Measurements from ENCODE around the gene OPA3.

DNA sequence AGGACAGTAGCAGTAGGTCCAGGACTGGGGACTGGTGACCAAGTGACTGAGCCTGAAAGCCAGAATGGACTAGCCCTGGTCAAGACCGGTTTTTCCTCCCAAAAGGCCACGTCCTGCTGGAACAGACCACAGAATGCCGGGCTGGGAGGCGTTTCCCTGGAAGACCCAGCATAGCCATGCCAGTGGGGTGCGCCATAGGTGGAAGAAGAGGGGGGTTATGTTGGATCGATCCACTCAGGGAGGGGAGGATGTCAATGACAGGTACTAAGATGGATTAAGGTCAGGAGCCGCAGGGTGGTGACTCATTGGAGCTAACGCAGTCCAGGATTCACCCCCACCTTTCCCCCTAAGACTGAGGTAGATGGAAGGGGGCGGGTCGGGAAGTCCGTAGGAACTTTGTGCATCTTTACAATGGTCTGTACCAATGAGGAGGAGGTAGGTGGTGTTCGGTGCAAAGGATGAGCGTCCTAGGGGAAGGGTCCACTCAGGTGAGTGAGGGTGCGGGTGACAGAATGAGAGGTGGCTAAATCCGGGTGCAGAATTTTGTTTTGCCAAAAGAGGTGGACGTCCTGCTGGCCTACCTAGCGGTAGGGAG lies 56.4 kb downstream of the OPA3 start:
- TF ChIP-seq, protein P1, sequence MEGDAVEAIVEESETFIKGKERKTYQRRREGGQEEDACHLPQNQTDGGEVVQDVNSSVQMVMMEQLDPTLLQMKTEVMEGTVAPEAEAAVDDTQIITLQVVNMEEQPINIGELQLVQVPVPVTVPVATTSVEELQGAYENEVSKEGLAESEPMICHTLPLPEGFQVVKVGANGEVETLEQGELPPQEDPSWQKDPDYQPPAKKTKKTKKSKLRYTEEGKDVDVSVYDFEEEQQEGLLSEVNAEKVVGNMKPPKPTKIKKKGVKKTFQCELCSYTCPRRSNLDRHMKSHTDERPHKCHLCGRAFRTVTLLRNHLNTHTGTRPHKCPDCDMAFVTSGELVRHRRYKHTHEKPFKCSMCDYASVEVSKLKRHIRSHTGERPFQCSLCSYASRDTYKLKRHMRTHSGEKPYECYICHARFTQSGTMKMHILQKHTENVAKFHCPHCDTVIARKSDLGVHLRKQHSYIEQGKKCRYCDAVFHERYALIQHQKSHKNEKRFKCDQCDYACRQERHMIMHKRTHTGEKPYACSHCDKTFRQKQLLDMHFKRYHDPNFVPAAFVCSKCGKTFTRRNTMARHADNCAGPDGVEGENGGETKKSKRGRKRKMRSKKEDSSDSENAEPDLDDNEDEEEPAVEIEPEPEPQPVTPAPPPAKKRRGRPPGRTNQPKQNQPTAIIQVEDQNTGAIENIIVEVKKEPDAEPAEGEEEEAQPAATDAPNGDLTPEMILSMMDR (IDR thresholded peaks at IDR 0.05): no peak
- TF ChIP-seq EZH2 (IDR thresholded peaks at IDR 0.05; ENCODE audit: borderline replicate concordance, insufficient read depth, low read depth, low read length, poor library complexity, severe bottlenecking): no peak

Data from B cell (primary cell).